ENCODE results near the gene PARVG.

DNA sequence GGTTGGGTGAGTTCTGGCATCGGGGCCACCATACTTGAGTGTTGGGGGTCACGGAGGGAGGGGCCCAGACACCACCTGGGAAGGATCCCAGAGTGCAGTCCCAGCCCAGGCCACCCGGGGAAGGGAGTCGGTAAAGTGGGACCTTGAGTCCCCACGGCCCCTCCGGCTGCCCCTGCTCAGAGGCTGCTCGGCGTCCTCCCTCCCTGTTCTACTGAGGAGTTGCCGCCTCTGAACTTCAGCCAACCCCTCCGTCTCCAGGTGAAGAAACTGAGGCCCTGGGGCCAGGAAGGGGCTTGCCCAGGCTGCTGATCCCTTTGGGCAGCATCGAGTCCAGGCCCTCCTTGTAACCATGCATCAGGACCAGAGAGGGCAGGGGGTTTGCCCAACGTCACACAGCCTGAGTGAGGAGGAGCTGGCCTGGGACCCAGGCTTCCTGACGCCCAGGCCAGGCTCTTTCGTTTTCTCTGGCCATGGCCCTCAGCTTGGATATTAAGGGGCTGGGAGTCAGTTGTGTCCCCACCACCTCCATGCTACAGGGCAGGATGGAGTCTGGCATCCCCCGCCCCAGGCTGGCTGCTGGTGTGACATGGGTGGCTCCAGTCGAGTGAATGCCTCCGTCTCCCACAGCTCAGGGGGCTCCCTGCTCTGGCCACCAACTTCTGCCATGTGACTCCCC, 1.3 kb downstream of the PARVG start:
- TF ChIP-seq, protein P1, sequence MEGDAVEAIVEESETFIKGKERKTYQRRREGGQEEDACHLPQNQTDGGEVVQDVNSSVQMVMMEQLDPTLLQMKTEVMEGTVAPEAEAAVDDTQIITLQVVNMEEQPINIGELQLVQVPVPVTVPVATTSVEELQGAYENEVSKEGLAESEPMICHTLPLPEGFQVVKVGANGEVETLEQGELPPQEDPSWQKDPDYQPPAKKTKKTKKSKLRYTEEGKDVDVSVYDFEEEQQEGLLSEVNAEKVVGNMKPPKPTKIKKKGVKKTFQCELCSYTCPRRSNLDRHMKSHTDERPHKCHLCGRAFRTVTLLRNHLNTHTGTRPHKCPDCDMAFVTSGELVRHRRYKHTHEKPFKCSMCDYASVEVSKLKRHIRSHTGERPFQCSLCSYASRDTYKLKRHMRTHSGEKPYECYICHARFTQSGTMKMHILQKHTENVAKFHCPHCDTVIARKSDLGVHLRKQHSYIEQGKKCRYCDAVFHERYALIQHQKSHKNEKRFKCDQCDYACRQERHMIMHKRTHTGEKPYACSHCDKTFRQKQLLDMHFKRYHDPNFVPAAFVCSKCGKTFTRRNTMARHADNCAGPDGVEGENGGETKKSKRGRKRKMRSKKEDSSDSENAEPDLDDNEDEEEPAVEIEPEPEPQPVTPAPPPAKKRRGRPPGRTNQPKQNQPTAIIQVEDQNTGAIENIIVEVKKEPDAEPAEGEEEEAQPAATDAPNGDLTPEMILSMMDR (IDR thresholded peaks at IDR 0.05; ENCODE audit: insufficient read depth, low read length), result no peak
- no peak for TF ChIP-seq POLR2AphosphoS5 (IDR thresholded peaks at IDR 0.05; ENCODE audit: low read depth)
- no peak for TF ChIP-seq GABPA (IDR thresholded peaks at IDR 0.05; ENCODE audit: low read depth)
- TF ChIP-seq, protein P2, sequence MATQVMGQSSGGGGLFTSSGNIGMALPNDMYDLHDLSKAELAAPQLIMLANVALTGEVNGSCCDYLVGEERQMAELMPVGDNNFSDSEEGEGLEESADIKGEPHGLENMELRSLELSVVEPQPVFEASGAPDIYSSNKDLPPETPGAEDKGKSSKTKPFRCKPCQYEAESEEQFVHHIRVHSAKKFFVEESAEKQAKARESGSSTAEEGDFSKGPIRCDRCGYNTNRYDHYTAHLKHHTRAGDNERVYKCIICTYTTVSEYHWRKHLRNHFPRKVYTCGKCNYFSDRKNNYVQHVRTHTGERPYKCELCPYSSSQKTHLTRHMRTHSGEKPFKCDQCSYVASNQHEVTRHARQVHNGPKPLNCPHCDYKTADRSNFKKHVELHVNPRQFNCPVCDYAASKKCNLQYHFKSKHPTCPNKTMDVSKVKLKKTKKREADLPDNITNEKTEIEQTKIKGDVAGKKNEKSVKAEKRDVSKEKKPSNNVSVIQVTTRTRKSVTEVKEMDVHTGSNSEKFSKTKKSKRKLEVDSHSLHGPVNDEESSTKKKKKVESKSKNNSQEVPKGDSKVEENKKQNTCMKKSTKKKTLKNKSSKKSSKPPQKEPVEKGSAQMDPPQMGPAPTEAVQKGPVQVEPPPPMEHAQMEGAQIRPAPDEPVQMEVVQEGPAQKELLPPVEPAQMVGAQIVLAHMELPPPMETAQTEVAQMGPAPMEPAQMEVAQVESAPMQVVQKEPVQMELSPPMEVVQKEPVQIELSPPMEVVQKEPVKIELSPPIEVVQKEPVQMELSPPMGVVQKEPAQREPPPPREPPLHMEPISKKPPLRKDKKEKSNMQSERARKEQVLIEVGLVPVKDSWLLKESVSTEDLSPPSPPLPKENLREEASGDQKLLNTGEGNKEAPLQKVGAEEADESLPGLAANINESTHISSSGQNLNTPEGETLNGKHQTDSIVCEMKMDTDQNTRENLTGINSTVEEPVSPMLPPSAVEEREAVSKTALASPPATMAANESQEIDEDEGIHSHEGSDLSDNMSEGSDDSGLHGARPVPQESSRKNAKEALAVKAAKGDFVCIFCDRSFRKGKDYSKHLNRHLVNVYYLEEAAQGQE (IDR thresholded peaks at IDR 0.05; ENCODE audit: insufficient replicate concordance, low read depth), result no peak

All from HL-60 (cell line).